ENCODE results near the gene KDM4D.
"Not testable (repeated sequence)": the region's sequence is repeated elsewhere in the genome, so short reads cannot be mapped to it uniquely, and the experiment has no call there.

KDM4D gene

GRCh38 chr11:94973099-94973968 lies at the start of gene KDM4D, which contains the start of gene CWC15:
Gene KDM4D, plus strand, starts transcription at chr11:94973709. Its CDS starts 23,664 bp downstream, at chr11:94997373.
Gene CWC15, minus strand, starts transcription at chr11:94973556. Its CDS starts 1,371 bp downstream, at chr11:94972185.
- peak; percentile 87 for DNase-seq (ENCODE audit: low read depth)

- no peak for DNase-seq (ENCODE audit: low read depth)
These were observed 49.3 kb upstream of the KDM4D start for GRCh38 chr11:94924171-94924572.

GRCh38 chr11:94924612-94925011 lies 48.9 kb upstream of the KDM4D start:
- no peak for DNase-seq (ENCODE audit: low read depth)

GRCh38 chr11:94925422-94926270 lies 47.9 kb upstream of the KDM4D start:
- peak; percentile 26 for DNase-seq (ENCODE audit: low read depth)

- peak; percentile 7 for DNase-seq (ENCODE audit: low read depth)
These were observed 47.3 kb upstream of the KDM4D start for GRCh38 chr11:94926271-94926625.

GRCh38 chr11:94926698-94927237 lies 46.7 kb upstream of the KDM4D start:
- peak; percentile 96 for DNase-seq (ENCODE audit: low read depth)

- no peak for DNase-seq (ENCODE audit: low read depth)
These were observed 45.2 kb upstream of the KDM4D start for GRCh38 chr11:94928117-94928990.

GRCh38 chr11:94932072-94932471 lies 41.4 kb upstream of the KDM4D start:
- DNase-seq (ENCODE audit: low read depth), result not testable (repeated sequence)

- DNase-seq (ENCODE audit: low read depth), result no peak
These were observed 41.0 kb upstream of the KDM4D start for GRCh38 chr11:94932503-94932902.

- DNase-seq (ENCODE audit: low read depth), result peak; percentile 97
These were observed 40.0 kb upstream of the KDM4D start for GRCh38 chr11:94933223-94934130.

GRCh38 chr11:94934362-94934761 lies 39.1 kb upstream of the KDM4D start:
- peak; percentile 80 for DNase-seq (ENCODE audit: low read depth)

GRCh38 chr11:94934846-94935245 lies 38.7 kb upstream of the KDM4D start:
- no peak for DNase-seq (ENCODE audit: low read depth)

GRCh38 chr11:94938095-94939055 lies 35.1 kb upstream of the KDM4D start:
- DNase-seq (ENCODE audit: low read depth), result peak; percentile 33

- no peak for DNase-seq (ENCODE audit: low read depth)
These were observed 34.2 kb upstream of the KDM4D start for GRCh38 chr11:94939346-94939745.

- DNase-seq (ENCODE audit: low read depth), result no peak
These were observed 32.4 kb upstream of the KDM4D start for GRCh38 chr11:94941131-94941530.

GRCh38 chr11:94946812-94947211 lies 26.7 kb upstream of the KDM4D start:
- DNase-seq (ENCODE audit: low read depth), result no peak

GRCh38 chr11:94948070-94948617 lies 25.4 kb upstream of the KDM4D start:
- peak; percentile 90 for DNase-seq (ENCODE audit: low read depth)

- no peak for DNase-seq (ENCODE audit: low read depth)
These were observed 18.8 kb upstream of the KDM4D start for GRCh38 chr11:94954753-94955152.

GRCh38 chr11:94956963-94957362 lies 16.5 kb upstream of the KDM4D start:
- DNase-seq (ENCODE audit: low read depth), result no peak

Data from amniotic epithelial cell (primary cell).